ENCODE results near the gene WNT5B.
"Not testable (repeated sequence)": the region's sequence is repeated elsewhere in the genome, so short reads cannot be mapped to it uniquely, and the experiment has no call there.

WNT5B gene

DNA sequence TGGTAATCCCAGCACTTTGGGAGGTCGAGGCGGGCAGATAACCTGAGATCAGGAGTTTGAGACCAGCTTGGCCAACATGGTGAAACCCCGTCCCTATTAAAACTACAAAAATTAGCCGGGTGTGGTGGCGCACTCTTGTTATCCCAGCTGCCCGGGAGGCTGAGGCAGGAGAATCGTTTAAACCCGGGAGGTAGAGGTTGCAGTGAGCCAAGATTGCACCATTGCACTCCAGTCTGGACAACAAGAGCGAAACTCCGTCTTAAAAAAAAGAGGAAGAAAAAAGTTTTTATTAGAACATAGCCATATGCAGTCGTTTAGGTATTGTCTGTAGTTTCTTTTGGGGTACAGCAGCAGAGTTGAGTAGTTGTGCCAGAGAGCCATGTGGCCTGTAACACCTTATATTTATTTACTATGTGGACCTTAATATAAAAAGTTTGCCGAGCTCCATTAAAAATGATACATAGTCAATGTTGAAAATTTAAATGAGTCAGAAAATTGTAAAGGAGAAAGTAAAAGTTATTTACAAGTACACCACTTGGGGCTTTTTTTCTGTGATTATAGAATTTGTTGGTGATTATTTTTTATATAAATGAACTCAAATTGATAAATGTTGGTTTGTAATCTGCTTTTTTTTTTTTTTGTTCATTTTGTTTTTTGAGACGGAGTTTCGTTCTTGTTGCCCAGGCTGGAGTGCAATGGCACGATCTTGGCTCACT lies 64.0 kb downstream of the WNT5B start:
- peak overlapping the region; percentile 83; the same call in 1 of the 2 replicates for H3K9ac ChIP-seq (ENCODE audit: low read length)

DNA sequence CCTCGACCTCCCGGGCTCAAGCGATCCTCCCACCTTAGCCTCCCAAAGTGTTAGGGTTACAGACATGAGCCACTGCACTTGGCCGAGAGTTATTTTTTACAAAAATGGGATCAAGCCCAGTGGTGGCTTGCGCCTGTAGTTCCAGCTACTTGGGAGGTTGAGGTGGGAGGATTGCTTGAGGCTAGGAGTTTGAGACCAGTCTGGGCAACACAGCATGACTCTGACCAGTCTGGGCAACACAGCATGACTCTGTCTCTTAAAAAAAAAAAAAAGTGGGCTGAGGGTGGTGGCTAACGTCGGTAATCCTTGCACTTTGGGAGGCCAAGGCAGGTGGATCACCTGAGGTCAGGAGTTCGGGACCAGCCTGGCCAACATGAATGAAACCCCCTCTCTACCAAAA lies 66.1 kb downstream of the WNT5B start:
- not testable (repeated sequence) for H3K27ac ChIP-seq (ENCODE audit: low read depth, low read length, poor library complexity, severe bottlenecking); H3K9ac ChIP-seq (ENCODE audit: low read length); H3K27me3 ChIP-seq (ENCODE audit: insufficient read depth, low read length); H4K20me1 ChIP-seq (ENCODE audit: insufficient read depth, low read length); H3K4me3 ChIP-seq (ENCODE audit: low read depth, low read length, poor library complexity, severe bottlenecking); H3K9me3 ChIP-seq (ENCODE audit: low read length); H2AFZ ChIP-seq (ENCODE audit: low read length); H3K9me2 ChIP-seq (ENCODE audit: low read depth, low read length); H3K4me2 ChIP-seq (ENCODE audit: low read length); H3F3A ChIP-seq (ENCODE audit: insufficient read depth, low read length)
- Histone ChIP-seq H3K36me3 (ENCODE audit: insufficient read depth, low read length) (peaks cover 38% of the 10 kb centered on the region), H3K79me2 (ENCODE audit: insufficient read depth, low read length) (peaks cover 87% of the 10 kb centered on the region), H3K4me1 (ENCODE audit: insufficient read depth, low read length, severe bottlenecking) (peaks cover 31% of the 10 kb centered on the region)

More for the DNA sequence above, 64.0 kb downstream of the WNT5B start:
- Histone ChIP-seq H2AFZ (ENCODE audit: low read length) (no peak overlapping the region), H3K4me2 (ENCODE audit: low read length) (peak overlapping the region; percentile 88), H3K79me2 (ENCODE audit: insufficient read depth, low read length) (peaks cover 66% of the 10 kb centered on the region), H4K20me1 (ENCODE audit: insufficient read depth, low read length) (peaks cover 4% of the 10 kb centered on the region; the same call in 1 of the 2 replicates), H3K36me3 (ENCODE audit: insufficient read depth, low read length) (peaks cover 19% of the 10 kb centered on the region), H3K27me3 (ENCODE audit: insufficient read depth, low read length) (no peaks in the 10 kb centered on the region), H3K9me3 (ENCODE audit: low read length) (no peaks in the 10 kb centered on the region), H3F3A (ENCODE audit: insufficient read depth, low read length) (no peaks in the 10 kb centered on the region), H3K27ac (ENCODE audit: low read depth, low read length, poor library complexity, severe bottlenecking) (no peak overlapping the region), H3K4me1 (ENCODE audit: insufficient read depth, low read length, severe bottlenecking) (peaks cover 35% of the 10 kb centered on the region), H3K4me3 (ENCODE audit: low read depth, low read length, poor library complexity, severe bottlenecking) (peak overlapping the region; percentile 87), H3K9me2 (ENCODE audit: low read depth, low read length) (no peaks in the 10 kb centered on the region)
- TF ChIP-seq EZH2 (IDR thresholded peaks at IDR 0.05; ENCODE audit: borderline replicate concordance, low read length) (no peak), CTCF (IDR thresholded peaks at IDR 0.05; ENCODE audit: low read length) (0 out of 2 replicates have a peak, but pooled peaks have one; percentile 3)

DNA sequence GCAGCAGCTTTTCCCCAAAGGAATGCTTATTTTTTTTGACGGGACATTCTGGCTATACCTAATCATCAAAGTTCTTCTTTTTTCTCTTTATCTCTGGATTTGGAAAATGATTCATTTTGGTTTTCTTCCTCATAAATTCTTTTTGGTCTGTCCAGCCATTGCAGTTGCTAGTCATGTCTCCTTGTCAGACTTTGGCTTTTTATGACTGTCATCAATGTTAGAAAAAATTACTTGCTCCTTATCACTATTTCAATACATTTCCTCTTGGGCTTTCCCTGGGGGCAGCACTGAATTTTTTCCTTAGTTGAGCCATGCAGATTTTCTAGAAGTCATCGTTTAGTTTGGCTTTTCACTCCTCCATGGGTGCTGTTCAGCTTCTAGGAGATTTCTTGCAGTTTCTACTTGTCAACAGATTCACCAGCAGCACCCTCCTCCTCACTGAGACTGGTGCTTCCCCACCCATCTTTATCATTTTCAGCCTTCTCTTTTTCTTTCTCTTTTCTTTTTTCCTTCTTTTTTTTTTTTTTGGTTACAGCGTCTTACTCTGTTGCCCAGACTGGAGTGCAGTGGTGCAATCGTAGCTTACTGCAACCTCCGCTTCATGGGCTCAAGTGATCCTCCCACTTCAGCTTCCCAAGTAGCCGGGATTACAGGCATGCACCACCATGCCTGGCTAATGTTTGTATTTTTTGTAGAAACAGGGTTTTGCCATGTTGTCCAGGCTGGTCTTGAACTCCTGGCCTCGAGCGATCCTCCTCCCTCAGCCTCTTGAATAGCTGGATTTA lies 67.0 kb downstream of the WNT5B start:
- TF ChIP-seq EZH2 (IDR thresholded peaks at IDR 0.05; ENCODE audit: borderline replicate concordance, low read length) (no peak), CTCF (IDR thresholded peaks at IDR 0.05; ENCODE audit: low read length) (no peak)
- H2AFZ ChIP-seq (ENCODE audit: low read length), result no peak overlapping the region
- no peak overlapping the region for H3K27ac ChIP-seq (ENCODE audit: low read depth, low read length, poor library complexity, severe bottlenecking)
- no peak overlapping the region for H3K4me3 ChIP-seq (ENCODE audit: low read depth, low read length, poor library complexity, severe bottlenecking)
- no peak overlapping the region for H3K9ac ChIP-seq (ENCODE audit: low read length)
- H3K4me1 ChIP-seq (ENCODE audit: insufficient read depth, low read length, severe bottlenecking), result peaks cover 26% of the 10 kb centered on the region
- H3K9me2 ChIP-seq (ENCODE audit: low read depth, low read length), result no peaks in the 10 kb centered on the region
- H3K9me3 ChIP-seq (ENCODE audit: low read length), result peaks cover 10% of the 10 kb centered on the region; the same call in 1 of the 2 replicates
- H3K36me3 ChIP-seq (ENCODE audit: insufficient read depth, low read length), result peaks cover 46% of the 10 kb centered on the region
- no peaks in the 10 kb centered on the region for H3F3A ChIP-seq (ENCODE audit: insufficient read depth, low read length)
- H3K79me2 ChIP-seq (ENCODE audit: insufficient read depth, low read length), result peaks cover 96% of the 10 kb centered on the region
- no peak overlapping the region for H3K4me2 ChIP-seq (ENCODE audit: low read length)
- H4K20me1 ChIP-seq (ENCODE audit: insufficient read depth, low read length), result peaks cover 4% of the 10 kb centered on the region; the same call in 1 of the 2 replicates
- H3K27me3 ChIP-seq (ENCODE audit: insufficient read depth, low read length), result no peaks in the 10 kb centered on the region
